ENCODE results near the gene RCAN1.

RCAN1 gene

DNA sequence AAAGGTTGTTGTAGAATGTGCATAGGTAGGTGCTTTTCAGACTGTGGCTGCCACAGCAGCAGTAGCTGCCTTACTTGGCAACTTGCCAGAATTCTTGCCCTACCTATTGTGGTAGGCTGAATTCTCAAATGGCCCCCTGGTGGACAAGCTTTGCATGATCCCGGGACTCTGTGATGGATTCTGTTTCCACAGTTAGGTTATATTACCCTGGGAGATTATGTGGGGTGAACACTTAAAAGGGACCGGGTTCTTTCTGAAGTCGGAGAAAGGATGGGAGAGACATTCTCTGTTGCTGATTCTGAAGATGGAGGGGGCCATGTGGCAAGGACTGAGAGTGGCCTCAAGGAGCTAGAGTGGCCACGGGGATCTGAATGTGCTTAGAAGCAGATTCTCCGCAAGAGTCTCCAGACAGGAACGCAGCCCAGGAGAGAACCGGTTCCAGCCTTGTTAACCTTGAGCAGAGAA, 70.8 kb downstream of the RCAN1 start (continued):
- TF ChIP-seq, protein P1, sequence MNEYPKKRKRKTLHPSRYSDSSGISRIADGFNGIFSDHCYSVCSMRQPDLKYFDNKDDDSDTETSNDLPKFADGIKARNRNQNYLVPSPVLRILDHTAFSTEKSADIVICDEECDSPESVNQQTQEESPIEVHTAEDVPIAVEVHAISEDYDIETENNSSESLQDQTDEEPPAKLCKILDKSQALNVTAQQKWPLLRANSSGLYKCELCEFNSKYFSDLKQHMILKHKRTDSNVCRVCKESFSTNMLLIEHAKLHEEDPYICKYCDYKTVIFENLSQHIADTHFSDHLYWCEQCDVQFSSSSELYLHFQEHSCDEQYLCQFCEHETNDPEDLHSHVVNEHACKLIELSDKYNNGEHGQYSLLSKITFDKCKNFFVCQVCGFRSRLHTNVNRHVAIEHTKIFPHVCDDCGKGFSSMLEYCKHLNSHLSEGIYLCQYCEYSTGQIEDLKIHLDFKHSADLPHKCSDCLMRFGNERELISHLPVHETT (tag by site-specific recombination; IDR thresholded peaks at IDR 0.05), result no peak
- peak; percentile 64; the same call in 1 of the 2 replicates for TF ChIP-seq ZNF214 (tag by site-specific recombination; IDR thresholded peaks at IDR 0.05; ENCODE audit: borderline replicate concordance)
- TF ChIP-seq ZNF768 (tag by site-specific recombination; IDR thresholded peaks at IDR 0.05), result no peak
- no peak for TF ChIP-seq ZNF785 (tag by site-specific recombination; IDR thresholded peaks at IDR 0.05)
- no peak for TF ChIP-seq ZNF596 (tag by site-specific recombination; IDR thresholded peaks at IDR 0.05)
- no peak for TF ChIP-seq ZNF211 (tag by site-specific recombination; IDR thresholded peaks at IDR 0.05; ENCODE audit: low read depth)
- TF ChIP-seq ZNF610 (tag by site-specific recombination; IDR thresholded peaks at IDR 0.05; ENCODE audit: borderline replicate concordance), result no peak
- TF ChIP-seq ZBTB8A (tag by site-specific recombination; IDR thresholded peaks at IDR 0.05), result no peak
- peak; percentile 96 for TF ChIP-seq ZNF626 (tag by site-specific recombination; IDR thresholded peaks at IDR 0.05)
- TF ChIP-seq ZNF514 (tag by site-specific recombination; IDR thresholded peaks at IDR 0.05), result no peak
- no peak for TF ChIP-seq PBX3 (CRISPR knock-in tag; IDR thresholded peaks at IDR 0.05)
- TF ChIP-seq KLF10 (tag by site-specific recombination; IDR thresholded peaks at IDR 0.05), result peak; percentile 84
- TF ChIP-seq, protein P2, sequence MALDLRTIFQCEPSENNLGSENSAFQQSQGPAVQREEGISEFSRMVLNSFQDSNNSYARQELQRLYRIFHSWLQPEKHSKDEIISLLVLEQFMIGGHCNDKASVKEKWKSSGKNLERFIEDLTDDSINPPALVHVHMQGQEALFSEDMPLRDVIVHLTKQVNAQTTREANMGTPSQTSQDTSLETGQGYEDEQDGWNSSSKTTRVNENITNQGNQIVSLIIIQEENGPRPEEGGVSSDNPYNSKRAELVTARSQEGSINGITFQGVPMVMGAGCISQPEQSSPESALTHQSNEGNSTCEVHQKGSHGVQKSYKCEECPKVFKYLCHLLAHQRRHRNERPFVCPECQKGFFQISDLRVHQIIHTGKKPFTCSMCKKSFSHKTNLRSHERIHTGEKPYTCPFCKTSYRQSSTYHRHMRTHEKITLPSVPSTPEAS (tag by site-specific recombination; IDR thresholded peaks at IDR 0.05), result no peak
- TF ChIP-seq ZNF121 (tag by site-specific recombination; IDR thresholded peaks at IDR 0.05), result no peak
- TF ChIP-seq FEZF1 (tag by site-specific recombination; IDR thresholded peaks at IDR 0.05), result no peak
- TF ChIP-seq, protein P3, sequence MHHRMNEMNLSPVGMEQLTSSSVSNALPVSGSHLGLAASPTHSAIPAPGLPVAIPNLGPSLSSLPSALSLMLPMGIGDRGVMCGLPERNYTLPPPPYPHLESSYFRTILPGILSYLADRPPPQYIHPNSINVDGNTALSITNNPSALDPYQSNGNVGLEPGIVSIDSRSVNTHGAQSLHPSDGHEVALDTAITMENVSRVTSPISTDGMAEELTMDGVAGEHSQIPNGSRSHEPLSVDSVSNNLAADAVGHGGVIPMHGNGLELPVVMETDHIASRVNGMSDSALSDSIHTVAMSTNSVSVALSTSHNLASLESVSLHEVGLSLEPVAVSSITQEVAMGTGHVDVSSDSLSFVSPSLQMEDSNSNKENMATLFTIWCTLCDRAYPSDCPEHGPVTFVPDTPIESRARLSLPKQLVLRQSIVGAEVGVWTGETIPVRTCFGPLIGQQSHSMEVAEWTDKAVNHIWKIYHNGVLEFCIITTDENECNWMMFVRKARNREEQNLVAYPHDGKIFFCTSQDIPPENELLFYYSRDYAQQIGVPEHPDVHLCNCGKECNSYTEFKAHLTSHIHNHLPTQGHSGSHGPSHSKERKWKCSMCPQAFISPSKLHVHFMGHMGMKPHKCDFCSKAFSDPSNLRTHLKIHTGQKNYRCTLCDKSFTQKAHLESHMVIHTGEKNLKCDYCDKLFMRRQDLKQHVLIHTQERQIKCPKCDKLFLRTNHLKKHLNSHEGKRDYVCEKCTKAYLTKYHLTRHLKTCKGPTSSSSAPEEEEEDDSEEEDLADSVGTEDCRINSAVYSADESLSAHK (tag by site-specific recombination; IDR thresholded peaks at IDR 0.05), result no peak
- no peak for TF ChIP-seq ZNF707 (tag by site-specific recombination; IDR thresholded peaks at IDR 0.05)
- no peak for TF ChIP-seq ZBTB20 (tag by site-specific recombination; IDR thresholded peaks at IDR 0.05)
- no peak for TF ChIP-seq PRDM2 (tag by site-specific recombination; IDR thresholded peaks at IDR 0.05; ENCODE audit: borderline replicate concordance)
- TF ChIP-seq ZNF404 (tag by site-specific recombination; IDR thresholded peaks at IDR 0.05), result no peak
- TF ChIP-seq ZNF670 (tag by site-specific recombination; IDR thresholded peaks at IDR 0.05; ENCODE audit: low read depth), result no peak
- TF ChIP-seq ZNF571 (tag by site-specific recombination; IDR thresholded peaks at IDR 0.05), result 0 out of 2 replicates have a peak, but pooled peaks have one; percentile 25
- TF ChIP-seq CTCF (tag by site-specific recombination; IDR thresholded peaks at IDR 0.05), result no peak
- TF ChIP-seq ZNF324 (tag by site-specific recombination; IDR thresholded peaks at IDR 0.05), result 0 out of 2 replicates have a peak, but pooled peaks have one; percentile 54
- TF ChIP-seq, protein P4, sequence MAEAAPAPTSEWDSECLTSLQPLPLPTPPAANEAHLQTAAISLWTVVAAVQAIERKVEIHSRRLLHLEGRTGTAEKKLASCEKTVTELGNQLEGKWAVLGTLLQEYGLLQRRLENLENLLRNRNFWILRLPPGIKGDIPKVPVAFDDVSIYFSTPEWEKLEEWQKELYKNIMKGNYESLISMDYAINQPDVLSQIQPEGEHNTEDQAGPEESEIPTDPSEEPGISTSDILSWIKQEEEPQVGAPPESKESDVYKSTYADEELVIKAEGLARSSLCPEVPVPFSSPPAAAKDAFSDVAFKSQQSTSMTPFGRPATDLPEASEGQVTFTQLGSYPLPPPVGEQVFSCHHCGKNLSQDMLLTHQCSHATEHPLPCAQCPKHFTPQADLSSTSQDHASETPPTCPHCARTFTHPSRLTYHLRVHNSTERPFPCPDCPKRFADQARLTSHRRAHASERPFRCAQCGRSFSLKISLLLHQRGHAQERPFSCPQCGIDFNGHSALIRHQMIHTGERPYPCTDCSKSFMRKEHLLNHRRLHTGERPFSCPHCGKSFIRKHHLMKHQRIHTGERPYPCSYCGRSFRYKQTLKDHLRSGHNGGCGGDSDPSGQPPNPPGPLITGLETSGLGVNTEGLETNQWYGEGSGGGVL (tag by site-specific recombination; IDR thresholded peaks at IDR 0.05), result 0 out of 2 replicates have a peak, but pooled peaks have one; percentile 15
